DMS79 treated with DMSO at 0.1 percent for 48 hours (cell line): ENCODE data around the gene KRTAP7-1.

Source experiments
- DNase-seq: peaks from one replicate; lab custom pipeline; 2025; lab: John Stamatoyannopoulos, UW

KRTAP7-1 gene, protein sequence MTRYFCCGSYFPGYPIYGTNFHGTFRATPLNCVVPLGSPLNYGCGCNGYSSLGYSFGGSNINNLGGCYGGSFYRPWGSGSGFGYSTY

DNA sequence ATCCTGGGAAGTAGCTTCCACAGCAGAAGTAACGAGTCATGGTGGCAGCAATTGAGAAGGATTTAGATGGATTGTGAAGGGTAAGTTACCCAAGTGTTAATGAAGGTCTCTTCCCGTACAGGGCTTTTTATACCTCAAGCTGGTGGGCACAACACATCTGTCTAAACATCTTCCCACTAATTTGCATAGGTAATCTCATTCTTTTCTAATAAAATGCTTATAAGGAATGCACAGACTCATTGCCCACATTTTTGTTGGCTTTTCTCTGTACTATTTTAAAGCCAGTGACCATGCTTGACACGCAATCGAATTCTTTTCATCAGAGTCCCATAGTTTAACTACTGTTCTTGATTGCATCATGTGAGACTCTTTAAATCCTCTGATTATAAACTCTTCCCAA lies at the start of gene KRTAP7-1:
Gene KRTAP7-1 (minus strand): TSS at position 101 of the 400 bp plus-strand sequence. CDS start 61 bp downstream, at position 40.
- DNase-seq: no peak

DNA sequence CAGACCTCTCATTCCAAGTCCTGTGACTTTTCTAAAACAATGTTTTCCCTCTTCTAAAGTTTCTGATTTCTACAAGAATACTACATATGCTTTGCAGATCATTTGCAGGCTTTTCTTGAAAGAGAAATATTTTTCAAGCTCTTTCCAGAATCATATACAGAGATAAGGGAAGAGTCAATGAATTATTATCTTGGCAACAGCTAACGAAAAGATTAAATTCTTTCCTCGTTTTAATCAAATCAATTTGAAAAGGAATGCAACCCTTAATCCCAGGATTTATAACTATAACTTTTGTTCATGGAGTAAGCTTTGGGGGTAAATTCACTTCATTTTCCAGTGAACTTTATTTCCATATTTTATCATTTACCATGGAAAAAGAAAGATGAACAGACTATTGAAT lies 45.0 kb upstream of the KRTAP7-1 start:
- no peak for DNase-seq

DNA sequence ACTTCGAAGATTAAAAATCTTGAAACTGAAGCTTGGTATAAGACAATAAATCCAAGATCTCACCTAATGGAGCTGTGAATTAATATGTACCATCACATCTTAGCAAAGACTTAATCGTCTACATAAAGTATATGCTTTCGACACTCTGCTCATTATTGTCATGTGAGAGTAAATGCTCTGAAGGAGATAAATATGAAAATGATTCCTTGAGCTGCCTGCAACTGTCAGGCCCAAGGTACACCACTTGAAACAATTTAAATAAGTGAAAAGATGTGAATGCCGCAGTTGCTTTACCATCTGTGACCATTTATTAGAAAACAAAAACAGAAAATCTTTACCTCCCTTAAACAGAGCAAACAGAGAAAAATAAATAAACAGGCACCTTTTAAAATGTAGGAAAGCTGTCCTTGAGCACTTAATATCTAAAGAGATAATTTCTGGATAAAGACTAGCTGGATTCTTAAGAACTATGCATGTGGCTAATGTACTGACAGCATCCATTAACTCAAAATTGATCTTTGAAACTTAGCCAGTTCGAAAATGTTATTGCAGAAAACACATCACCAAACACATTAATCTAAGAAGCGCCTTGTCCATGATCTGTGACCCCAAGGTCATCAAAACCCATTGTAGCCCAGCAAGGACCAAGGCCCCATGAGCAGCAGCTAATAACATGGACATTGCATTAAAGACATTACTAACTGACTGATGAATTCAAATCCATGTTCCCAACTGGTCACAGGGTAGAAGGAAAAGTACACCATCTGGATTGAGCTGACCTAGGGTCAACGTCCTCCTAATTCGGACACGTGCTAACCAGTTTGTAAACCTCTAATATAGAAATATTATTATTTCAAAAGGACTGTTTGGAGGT lies 18.3 kb upstream of the KRTAP7-1 start:
- no peak for DNase-seq

DNA sequence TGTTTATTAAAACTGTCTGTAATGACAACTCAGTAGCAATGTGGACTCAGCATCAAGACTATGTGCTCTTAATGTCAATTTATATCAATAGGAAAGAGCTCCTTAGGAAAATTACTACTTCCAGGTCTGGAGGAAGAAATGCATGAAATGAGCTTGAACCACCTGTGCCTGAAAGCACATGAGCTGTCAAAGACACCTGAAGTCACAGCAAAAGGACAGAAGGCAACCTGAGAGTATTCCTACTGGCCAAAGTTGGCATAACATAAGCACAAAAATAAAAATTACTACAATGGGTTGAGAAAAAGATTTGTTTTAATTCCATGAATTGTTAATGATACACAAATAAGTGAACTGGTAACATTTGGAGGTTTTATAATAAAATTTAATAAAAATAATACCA lies 13.4 kb upstream of the KRTAP7-1 start:
- no peak for DNase-seq

DNA sequence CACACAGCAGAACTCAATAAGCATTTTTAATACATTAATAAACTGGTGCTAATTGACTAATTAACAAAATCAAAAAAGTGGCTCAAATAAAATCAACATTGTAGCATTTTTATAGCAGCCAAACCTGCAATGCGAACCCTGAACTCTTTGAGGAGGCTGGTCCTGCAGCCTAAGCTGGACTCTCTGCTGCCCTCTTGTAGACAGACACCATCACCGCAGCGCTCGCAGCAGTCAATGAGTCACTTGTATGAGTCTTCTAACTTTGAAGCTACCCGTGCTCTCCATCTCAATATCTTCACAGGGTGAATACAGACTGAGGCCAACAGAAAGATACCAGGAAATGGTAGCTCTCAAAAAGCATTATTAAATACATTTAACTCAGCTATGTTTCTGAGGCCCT lies 9.7 kb upstream of the KRTAP7-1 start:
- DNase-seq: no peak

DNA sequence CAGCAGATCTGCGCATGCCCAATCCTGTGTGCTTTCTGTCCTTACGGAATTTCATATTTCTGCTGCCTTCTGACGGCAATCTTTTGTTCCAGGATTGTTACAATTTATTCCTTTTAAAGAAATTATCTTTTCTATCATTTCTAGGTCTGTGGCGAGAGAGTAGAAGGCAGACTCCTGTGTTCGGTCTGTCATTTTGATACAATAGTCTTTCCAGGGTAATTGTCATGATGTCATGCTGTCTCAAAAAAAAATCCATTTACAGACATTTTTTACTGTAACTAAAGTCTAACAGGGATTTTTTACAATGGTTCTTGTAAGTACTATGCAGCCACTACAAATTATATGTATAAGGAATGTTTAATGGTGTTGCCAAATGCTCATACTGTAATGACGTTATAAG lies 9.0 kb upstream of the KRTAP7-1 start:
- DNase-seq: no peak

DNA sequence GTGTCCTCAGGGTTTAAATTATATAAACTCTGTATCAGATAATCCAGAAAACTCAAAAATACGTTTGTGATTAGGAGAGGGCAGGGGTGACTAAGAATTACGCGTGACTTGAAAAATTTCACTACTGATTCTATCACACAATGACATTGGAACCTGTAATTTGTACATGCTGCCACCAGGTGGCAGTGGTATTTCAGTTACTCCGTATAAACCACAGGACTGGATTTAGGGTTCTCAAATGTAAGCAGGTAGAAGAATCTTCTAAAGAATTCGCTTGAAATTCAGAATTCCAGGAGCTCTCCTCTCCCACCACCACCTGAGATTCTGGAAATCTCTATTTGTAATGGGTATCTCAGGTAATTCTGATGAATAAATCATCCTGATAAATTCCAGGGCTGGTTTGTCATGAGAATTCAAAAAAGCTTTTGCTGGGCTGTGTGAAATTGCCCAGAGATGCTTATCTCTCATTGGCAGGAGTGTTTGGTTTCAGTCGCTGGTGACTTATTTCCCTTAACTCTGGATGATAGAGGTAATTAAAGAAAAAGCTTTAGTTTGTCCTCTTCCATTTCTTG lies 1.7 kb upstream of the KRTAP7-1 start:
- no peak for DNase-seq

DNA sequence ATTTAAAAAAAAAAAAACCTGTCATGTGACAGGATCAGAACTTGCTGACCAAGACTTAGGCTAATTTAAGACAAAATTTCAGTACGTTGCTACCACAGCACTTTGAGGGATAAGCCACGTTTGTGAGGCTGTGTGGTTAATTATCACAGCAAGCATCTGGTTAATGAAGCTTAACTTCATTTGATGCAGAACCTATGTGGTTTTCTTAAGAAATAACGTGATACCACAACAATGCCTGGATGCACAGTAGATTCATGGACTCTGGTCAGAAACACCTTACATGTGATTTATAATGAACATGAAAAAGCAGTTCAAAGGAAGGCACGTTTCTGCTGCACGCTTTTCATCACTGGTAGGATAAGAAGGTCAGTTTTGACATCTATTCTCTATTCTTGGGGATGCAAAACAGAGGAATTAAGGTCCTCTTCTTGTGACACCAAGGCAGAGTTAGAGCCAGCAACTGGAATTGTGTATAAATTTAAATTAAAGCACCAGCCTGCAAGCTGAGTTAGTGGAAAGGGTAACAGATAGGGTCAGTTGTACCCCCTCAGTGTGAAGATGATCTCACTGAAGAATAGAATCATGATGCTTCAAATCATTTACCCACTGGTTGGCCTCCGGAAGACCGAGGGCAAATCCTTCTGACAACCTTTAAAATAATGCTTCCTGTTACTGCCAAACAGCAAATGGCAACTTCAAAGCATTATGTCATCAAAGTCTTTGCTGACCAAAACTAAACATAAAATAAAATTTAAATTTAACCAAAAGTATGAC lies 10.5 kb downstream of the KRTAP7-1 start:
- DNase-seq: no peak

DNA sequence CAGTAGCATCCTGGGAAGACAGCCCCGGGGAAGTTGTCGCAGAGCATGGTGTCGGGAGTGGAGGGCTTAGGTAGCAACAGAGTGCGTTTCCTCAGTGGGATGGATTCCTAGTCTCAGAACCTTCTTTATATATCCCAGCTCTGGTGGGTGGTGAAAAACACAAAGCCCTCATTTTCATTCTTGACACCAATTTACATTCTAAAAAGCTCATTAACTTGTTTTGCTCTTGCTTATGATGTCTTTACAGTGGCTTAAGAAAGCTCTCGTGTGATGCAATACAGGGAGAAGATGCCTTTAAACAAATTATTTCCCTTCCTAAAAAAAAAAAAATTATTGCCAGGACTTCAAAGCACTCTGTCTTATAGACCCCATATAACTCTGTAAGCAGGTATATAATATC lies 16.4 kb downstream of the KRTAP7-1 start, which contains the start of gene KRTAP8-1:
Gene KRTAP8-1 (minus strand): TSS at position 101 of the 400 bp plus-strand sequence. CDS start 54 bp downstream, at position 47.
- DNase-seq: no peak

DNA sequence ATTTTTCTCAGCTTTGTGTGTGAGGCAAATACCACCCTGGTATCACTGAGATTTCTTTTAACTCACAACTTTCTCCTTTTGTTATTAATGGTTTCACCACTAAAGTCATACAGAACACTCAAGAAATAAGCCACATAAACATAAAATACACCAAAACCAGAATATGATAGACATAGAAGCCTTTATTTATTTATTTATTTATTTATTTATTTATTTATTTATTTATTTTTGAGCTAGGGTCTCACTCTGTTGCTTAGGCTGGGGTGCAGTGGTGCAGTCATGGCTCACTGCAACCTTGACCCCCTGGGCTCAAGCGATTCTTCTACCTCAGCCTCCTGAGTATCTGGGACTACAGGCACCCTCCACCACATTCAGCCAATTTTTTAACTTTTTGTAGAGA lies 29.0 kb downstream of the KRTAP7-1 start:
- DNase-seq: no peak

DNA sequence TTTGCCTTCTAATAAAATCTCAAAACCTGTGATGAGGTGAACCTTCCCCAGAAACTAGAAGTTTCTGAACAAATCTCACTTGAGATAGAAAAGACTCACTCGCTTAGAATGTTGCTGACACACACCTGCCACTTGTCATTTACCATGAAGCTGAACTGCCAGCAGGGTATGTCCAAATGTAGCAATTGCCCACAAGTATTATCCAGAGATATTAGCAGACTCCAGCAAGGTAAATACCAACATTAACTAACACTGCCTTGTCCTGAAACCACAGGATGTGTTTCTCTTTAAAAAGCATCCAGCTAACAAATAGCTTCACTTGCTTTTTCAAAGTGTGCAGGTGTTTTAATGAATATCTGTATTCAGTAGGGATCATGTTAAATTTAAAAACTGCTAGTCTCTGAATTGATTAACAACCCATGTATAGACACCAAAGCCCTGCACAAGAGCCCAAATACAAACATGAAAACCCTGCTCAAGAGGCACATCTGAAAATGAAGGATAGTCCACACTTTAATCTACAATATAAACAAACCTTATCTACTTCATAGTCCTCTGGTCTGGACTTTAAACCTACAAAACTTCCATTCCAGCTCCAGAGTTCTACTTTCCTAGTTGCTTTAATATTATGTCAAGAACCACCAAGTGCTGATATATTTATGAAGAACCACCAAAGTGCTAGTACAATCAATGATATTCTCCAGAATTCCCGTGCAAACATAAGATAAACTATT lies 35.8 kb downstream of the KRTAP7-1 start:
- DNase-seq: no peak

DNA sequence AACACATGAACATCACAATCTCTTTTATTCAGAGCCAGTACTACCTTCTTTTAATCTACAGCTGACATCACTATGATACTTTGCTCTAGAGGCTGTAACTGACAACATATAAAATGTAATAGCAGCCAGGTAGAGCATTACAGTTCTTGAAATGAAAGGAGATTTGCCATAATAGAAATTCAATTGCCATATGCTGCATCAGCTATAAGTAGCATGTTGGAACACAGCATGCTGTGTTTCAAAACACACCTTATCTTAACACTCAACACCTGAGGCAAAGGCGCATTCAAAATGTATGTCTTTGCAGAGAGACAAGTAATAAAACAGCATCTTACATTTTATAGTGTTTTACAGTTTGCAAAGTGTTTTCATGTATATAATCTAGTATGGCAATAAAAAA lies 50.3 kb downstream of the KRTAP7-1 start:
- no peak for DNase-seq
